DOHH2 (cell line): ENCODE results near the gene KRTAP10-9.

ENCODE experiments used
- H3F3A ChIP-seq: fragments of 200-600 bp; sonication (generic), shearing (Covaris generic); 2 replicates; pipeline ENCODE4 v1.6.0; 2016; ENCODE audit warnings: antibody characterized with exemption, mild to moderate bottlenecking; ENCODE audit not compliant: control insufficient read depth, insufficient read depth
- H3K27ac ChIP-seq: fragments of 200-600 bp; sonication (generic); 2 replicates; pipeline ENCODE4 v1.5.1; 2014; ENCODE audit warnings: low read depth, mild to moderate bottlenecking, low read length, moderate library complexity
- H3K27me3 ChIP-seq: fragments of 200-600 bp; sonication (generic); 2 replicates; pipeline ENCODE4 v1.6.1; 2014; ENCODE audit warnings: mild to moderate bottlenecking, low read length, mixed read lengths; ENCODE audit not compliant: control insufficient read depth
- H3K36me3 ChIP-seq: fragments of 200-600 bp; sonication (generic); 2 replicates; pipeline ENCODE4 v1.6.1; 2014; ENCODE audit warnings: mild to moderate bottlenecking, low read length, moderate library complexity, mixed read lengths; ENCODE audit not compliant: control insufficient read depth
- H3K4me1 ChIP-seq: fragments of 200-600 bp; sonication (generic); 2 replicates; pipeline ENCODE4 v1.6.1; 2014; ENCODE audit warnings: mild to moderate bottlenecking, low read length, mixed read lengths; ENCODE audit not compliant: control insufficient read depth
- H3K4me2 ChIP-seq: fragments of 200-600 bp; sonication (generic); 2 replicates; pipeline ENCODE4 v1.6.0; 2014; ENCODE audit warnings: mild to moderate bottlenecking, low read length, moderate library complexity
- H3K4me3 ChIP-seq: fragments of 200-600 bp; sonication (generic); 2 replicates; pipeline ENCODE4 v1.5.1; 2014; ENCODE audit warnings: mild to moderate bottlenecking, low read length, mixed read lengths
- H3K79me2 ChIP-seq: fragments of 200-600 bp; sonication (generic); 2 replicates; pipeline ENCODE4 v1.6.1; 2014; ENCODE audit warnings: mild to moderate bottlenecking, low read length, mixed read lengths; ENCODE audit not compliant: control insufficient read depth
- H3K9me2 ChIP-seq: fragments of 200-600 bp; sonication (generic); replicated peaks from 2 replicates; pipeline ENCODE4 v1.6.1; 2014; ENCODE audit warnings: mild to moderate bottlenecking, low read length, mixed read lengths; ENCODE audit not compliant: control insufficient read depth
- H3K9me3 ChIP-seq: fragments of 200-600 bp; sonication (generic); 2 replicates; pipeline ENCODE4 v1.6.1; 2014; ENCODE audit warnings: antibody characterized with exemption, low read length, mixed read lengths; ENCODE audit not compliant: control insufficient read depth, insufficient read depth
- H4K20me1 ChIP-seq: fragments of 200-600 bp; sonication (generic); 2 replicates; pipeline ENCODE4 v1.6.0; 2014; ENCODE audit warnings: low read depth, mild to moderate bottlenecking, antibody characterized with exemption, low read length, moderate library complexity; ENCODE audit not compliant: control insufficient read depth, insufficient read depth
- EZH2phosphoT487 ChIP-seq: fragments of 200-600 bp; sonication (generic); IDR thresholded peaks from 2 replicates; pipeline ENCODE4 v1.6.1; 2017; ENCODE audit warnings: borderline replicate concordance, mild to moderate bottlenecking, antibody characterized with exemption, low read length, moderate library complexity, mixed read lengths
- TF ChIP-seq, protein P1 (sequence below): fragments of 200-600 bp; sonication (generic); IDR thresholded peaks from one replicate; pipeline ENCODE4 v1.5.1; 2014; ENCODE audit warnings: antibody characterized with exemption, mild to moderate bottlenecking, low read depth, low read length; ENCODE audit not compliant: poor library complexity, severe bottlenecking

Gene KRTAP10-9

DNA sequence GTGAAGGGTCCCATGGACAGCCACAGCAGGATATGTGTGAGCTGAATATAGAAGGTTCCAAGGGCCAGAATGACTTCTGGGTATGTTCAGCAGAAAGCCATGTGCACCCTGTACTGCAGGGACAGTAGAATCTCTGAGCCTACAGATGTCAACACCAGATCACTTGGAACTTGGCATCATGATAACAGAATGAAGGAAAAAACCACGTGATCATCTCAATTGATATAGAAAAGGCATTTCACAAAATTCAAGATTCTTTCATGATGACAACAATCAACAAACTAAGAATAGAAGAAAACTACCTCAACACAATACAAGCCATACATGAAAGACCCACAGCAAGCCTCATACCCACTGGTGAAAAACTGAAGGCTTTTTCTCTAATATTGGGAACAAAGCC is 40.7 kb downstream of the KRTAP10-9 start:
- Histone ChIP-seq H3K4me1 (no peaks in the 10 kb centered on the region), H4K20me1 (no peaks in the 10 kb centered on the region), H3K79me2 (no peaks in the 10 kb centered on the region), H3K9me3 (peaks cover 2% of the 10 kb centered on the region; the same call in 1 of the 2 replicates), H3K9me2 (no peaks in the 10 kb centered on the region), H3K27me3 (no peaks in the 10 kb centered on the region), H3K4me3 (no peak overlapping the region), H3F3A (no peaks in the 10 kb centered on the region), H3K4me2 (no peak overlapping the region), H3K27ac (no peak overlapping the region), H3K36me3 (no peaks in the 10 kb centered on the region)
- TF ChIP-seq, protein P1, sequence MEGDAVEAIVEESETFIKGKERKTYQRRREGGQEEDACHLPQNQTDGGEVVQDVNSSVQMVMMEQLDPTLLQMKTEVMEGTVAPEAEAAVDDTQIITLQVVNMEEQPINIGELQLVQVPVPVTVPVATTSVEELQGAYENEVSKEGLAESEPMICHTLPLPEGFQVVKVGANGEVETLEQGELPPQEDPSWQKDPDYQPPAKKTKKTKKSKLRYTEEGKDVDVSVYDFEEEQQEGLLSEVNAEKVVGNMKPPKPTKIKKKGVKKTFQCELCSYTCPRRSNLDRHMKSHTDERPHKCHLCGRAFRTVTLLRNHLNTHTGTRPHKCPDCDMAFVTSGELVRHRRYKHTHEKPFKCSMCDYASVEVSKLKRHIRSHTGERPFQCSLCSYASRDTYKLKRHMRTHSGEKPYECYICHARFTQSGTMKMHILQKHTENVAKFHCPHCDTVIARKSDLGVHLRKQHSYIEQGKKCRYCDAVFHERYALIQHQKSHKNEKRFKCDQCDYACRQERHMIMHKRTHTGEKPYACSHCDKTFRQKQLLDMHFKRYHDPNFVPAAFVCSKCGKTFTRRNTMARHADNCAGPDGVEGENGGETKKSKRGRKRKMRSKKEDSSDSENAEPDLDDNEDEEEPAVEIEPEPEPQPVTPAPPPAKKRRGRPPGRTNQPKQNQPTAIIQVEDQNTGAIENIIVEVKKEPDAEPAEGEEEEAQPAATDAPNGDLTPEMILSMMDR, result no peak
- no peak for TF ChIP-seq EZH2phosphoT487

DNA sequence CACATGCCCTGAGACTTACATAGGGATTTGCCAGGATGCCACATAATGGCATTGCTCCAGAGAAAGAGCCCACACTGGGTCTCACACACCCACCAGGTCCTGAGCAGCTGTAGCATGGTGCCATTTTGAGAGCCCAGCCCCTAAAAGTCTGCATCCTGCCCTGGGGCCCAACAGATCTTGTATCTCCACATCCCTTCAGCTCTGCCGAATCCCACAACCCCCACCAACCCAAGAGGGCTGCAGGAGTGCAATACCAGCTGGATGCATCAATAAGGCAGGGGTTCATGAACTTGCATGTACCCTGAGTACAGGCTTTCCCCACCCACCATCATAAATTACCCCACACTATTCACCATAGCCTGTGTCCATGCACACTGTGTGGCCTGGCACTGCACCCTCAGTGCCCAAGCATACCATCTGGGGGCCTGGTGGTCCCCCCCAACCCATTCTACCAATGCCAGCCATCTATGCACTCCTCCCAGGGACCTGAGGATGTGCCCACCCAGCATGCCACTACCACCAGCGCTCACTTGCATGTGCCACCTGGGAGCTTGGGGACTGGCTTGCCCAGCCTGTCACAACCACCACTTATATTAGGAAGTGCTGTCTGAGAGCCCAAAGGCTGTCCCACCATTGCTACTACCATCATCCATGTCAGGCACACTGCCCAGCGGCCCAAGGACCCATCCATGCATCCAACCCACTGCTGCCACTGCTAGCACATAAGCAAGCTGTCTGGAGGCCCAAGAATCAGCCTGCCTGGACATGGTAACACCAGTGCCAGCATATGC is 43.9 kb downstream of the KRTAP10-9 start:
- H3K4me1 ChIP-seq, result no peaks in the 10 kb centered on the region
- peaks cover 2% of the 10 kb centered on the region; the same call in 1 of the 2 replicates for H3K9me3 ChIP-seq
- H3K79me2 ChIP-seq, result no peaks in the 10 kb centered on the region
- no peaks in the 10 kb centered on the region for H3K27me3 ChIP-seq
- H3K4me3 ChIP-seq, result no peak overlapping the region
- TF ChIP-seq, protein P1, result no peak
- TF ChIP-seq EZH2phosphoT487, result no peak
- H3K4me2 ChIP-seq, result no peak overlapping the region
- no peaks in the 10 kb centered on the region for H3F3A ChIP-seq
- no peaks in the 10 kb centered on the region for H3K36me3 ChIP-seq
- H3K9me2 ChIP-seq, result no peaks in the 10 kb centered on the region
- H4K20me1 ChIP-seq, result no peaks in the 10 kb centered on the region
- no peak overlapping the region for H3K27ac ChIP-seq

DNA sequence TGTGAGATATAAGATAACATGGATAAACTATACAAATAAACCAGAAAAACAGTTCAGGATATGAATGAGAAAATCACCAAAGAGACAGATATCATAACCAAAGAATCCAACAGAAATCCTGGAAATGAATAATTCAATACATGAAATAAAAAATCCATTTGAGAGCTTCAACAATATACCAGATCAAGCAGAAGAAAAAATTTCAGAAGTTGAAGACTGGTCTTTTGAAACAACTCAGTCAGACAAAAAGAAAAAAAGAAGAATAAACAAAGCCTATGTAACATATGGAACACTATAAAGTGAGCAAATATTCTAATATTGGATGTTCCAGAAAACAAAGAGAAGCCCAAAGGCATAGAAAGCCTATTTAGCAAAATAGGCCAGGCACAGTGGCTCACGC is 45.0 kb downstream of the KRTAP10-9 start:
- peaks cover 2% of the 10 kb centered on the region; the same call in 1 of the 2 replicates for H3K9me3 ChIP-seq
- no peaks in the 10 kb centered on the region for H3K79me2 ChIP-seq
- H3K27me3 ChIP-seq, result no peaks in the 10 kb centered on the region
- H3K4me1 ChIP-seq, result no peaks in the 10 kb centered on the region
- no peaks in the 10 kb centered on the region for H3K36me3 ChIP-seq
- TF ChIP-seq, protein P1, result no peak
- no peak for TF ChIP-seq EZH2phosphoT487
- no peak overlapping the region for H3K27ac ChIP-seq
- no peaks in the 10 kb centered on the region for H3K9me2 ChIP-seq
- no peaks in the 10 kb centered on the region for H4K20me1 ChIP-seq
- no peak overlapping the region for H3K4me2 ChIP-seq
- H3F3A ChIP-seq, result no peaks in the 10 kb centered on the region
- H3K4me3 ChIP-seq, result no peak overlapping the region
